GM23248 (cell line): ENCODE results near the gene CD151. TPM values are rescaled to one million over a fixed set of nuclear protein-coding genes. Genes with fewer than 3 reads are reported as not detected.
A peak's percentile ranks its signal among the peaks of the same experiment; 100 is the strongest.

Experiments used
- DNase-seq: peaks from one replicate; pipeline ENCODE4 v3.0.0-alpha.2; 2015
- H2AFZ ChIP-seq: fragments of 200-600 bp; sonication (generic); 2 replicates; pipeline ENCODE4 v1.6.1; 2016; ENCODE audit warnings: antibody characterized with exemption
- H3F3A ChIP-seq: fragments of 200-600 bp; sonication (generic); 2 replicates; pipeline ENCODE4 v1.6.1; 2016; ENCODE audit warnings: mild to moderate bottlenecking, antibody characterized with exemption, mixed run types; ENCODE audit not compliant: insufficient read depth
- H3K27ac ChIP-seq: fragments of 200-600 bp; sonication (generic); 2 replicates; pipeline ENCODE4 v1.5.1; 2016; ENCODE audit warnings: mild to moderate bottlenecking
- H3K27me3 ChIP-seq: fragments of 200-600 bp; sonication (generic); replicated peaks from 2 replicates; pipeline ENCODE4 v1.6.1; 2016; ENCODE audit warnings: mild to moderate bottlenecking; ENCODE audit not compliant: insufficient read depth
- H3K36me3 ChIP-seq: fragments of 200-600 bp; sonication (generic); 2 replicates; pipeline ENCODE4 v1.6.1; 2016; ENCODE audit warnings: low read depth, mild to moderate bottlenecking
- H3K4me1 ChIP-seq: fragments of 200-600 bp; sonication (generic); 2 replicates; pipeline ENCODE4 v1.6.1; 2016; ENCODE audit warnings: mild to moderate bottlenecking; ENCODE audit not compliant: insufficient read depth
- H3K4me2 ChIP-seq: fragments of 200-600 bp; sonication (generic); one replicate; pipeline ENCODE4 v1.6.1; 2016; ENCODE audit warnings: mild to moderate bottlenecking; ENCODE audit not compliant: unreplicated experiment
- H3K4me3 ChIP-seq: fragments of 200-600 bp; sonication (generic); 2 replicates; pipeline ENCODE4 v1.5.1; 2016; ENCODE audit warnings: mild to moderate bottlenecking
- H3K79me2 ChIP-seq: fragments of 200-600 bp; sonication (generic); 2 replicates; pipeline ENCODE4 v1.6.1; 2016; ENCODE audit warnings: mild to moderate bottlenecking; ENCODE audit not compliant: insufficient read depth
- H3K9ac ChIP-seq: fragments of 200-600 bp; sonication (generic); 2 replicates; pipeline ENCODE4 v1.6.1; 2016; ENCODE audit warnings: mild to moderate bottlenecking
- H3K9me2 ChIP-seq: fragments of 200-600 bp; sonication (generic); 2 replicates; pipeline ENCODE4 v1.6.1; 2016; ENCODE audit warnings: mixed run types, mild to moderate bottlenecking, moderate library complexity; ENCODE audit not compliant: insufficient read depth
- H3K9me3 ChIP-seq: fragments of 200-600 bp; sonication (generic); one replicate; pipeline ENCODE4 v1.6.1; 2017; ENCODE audit warnings: low read depth
- H4K20me1 ChIP-seq: fragments of 200-600 bp; sonication (generic); 2 replicates; pipeline ENCODE4 v1.6.0; 2016; ENCODE audit not compliant: insufficient read depth
- EZH2 ChIP-seq: fragments of 200-600 bp; sonication (generic); IDR thresholded peaks from 2 replicates; pipeline ENCODE4 v1.6.1; 2018; ENCODE audit warnings: antibody characterized with exemption, mild to moderate bottlenecking; ENCODE audit not compliant: insufficient read depth, poor library complexity, severe bottlenecking
- EZH2phosphoT487 ChIP-seq: fragments of 200-600 bp; sonication (generic); IDR thresholded peaks from 2 replicates; pipeline ENCODE4 v1.6.1; 2018; ENCODE audit warnings: antibody characterized with exemption, moderate library complexity, mild to moderate bottlenecking, low read depth; ENCODE audit not compliant: insufficient read depth
- WGBS, 2 experiments: methylation state at CpG; one replicate each; pipeline ENCODE4 v1.1.6; 2015 to 2017; ENCODE audit warnings: low lambda C conversion rate in 2 of 2, low coverage in 1 of 2; ENCODE audit errors: missing lambda C conversion rate in 2 of 2; 5-methylcytosine and 5-hydroxymethylcytosine counted together
- in situ Hi-C: fragments of 300-500 bp; cut with MboI; formaldehyde crosslinking; loops from 2 replicates; pipeline ENCODE4 v1.15.0; 2020
- polyA plus RNA-seq: library from polyadenylated mRNA; unstranded; fragments of >200 nt; fragmentation: Nextera tagmentation; extraction: Ambion mirVana; gene quantifications from 2 replicates; pipeline ENCODE4 v1.2.1, GENCODE V29; 2016
- total RNA-seq: library from RNA; depleted of rRNA; stranded (reverse); fragments of >200 nt; shearing (Covaris generic); gene quantifications from 2 replicates; pipeline ENCODE4 v1.2.3, GENCODE V29; 2014

Gene CD151
- total and polyA plus RNA-seq, 2 experiments from 2014 or later: 796 to 1,651 TPM

GRCh38 chr11:848380-848931, 15.7 kb downstream of the CD151 start:
- H4K20me1 ChIP-seq: no peaks in the 10 kb centered on the region
- 68 to 69% methylated on average over 12 of the region's 14 CpGs for whole genome bisulfite sequencing, 2 experiments
- H3K36me3 ChIP-seq: no peaks in the 10 kb centered on the region
- no peak overlapping the region for H3K9ac ChIP-seq
- H3K27ac ChIP-seq: no peak overlapping the region
- no peaks in the 10 kb centered on the region for H3K9me3 ChIP-seq
- H3K27me3 ChIP-seq: no peaks in the 10 kb centered on the region
- in situ Hi-C loops: no loop called here
- H3K79me2 ChIP-seq: peaks cover 39% of the 10 kb centered on the region
- TF ChIP-seq EZH2 (no peak), EZH2phosphoT487 (no peak)
- no peak overlapping the region for H3K4me2 ChIP-seq
- H3K4me1 ChIP-seq: peaks cover 19% of the 10 kb centered on the region
- H3K4me3 ChIP-seq: no peak overlapping the region
- H3K9me2 ChIP-seq: no peaks in the 10 kb centered on the region
- H2AFZ ChIP-seq: no peak overlapping the region
- H3F3A ChIP-seq: no peaks in the 10 kb centered on the region
- DNase-seq: peak; percentile 63

GRCh38 chr11:849104-849824, 16.5 kb downstream of the CD151 start:
- Histone ChIP-seq H3K27me3 (no peaks in the 10 kb centered on the region), H3K4me1 (peaks cover 19% of the 10 kb centered on the region), H2AFZ (no peak overlapping the region), H3K9me2 (no peaks in the 10 kb centered on the region), H3K27ac (no peak overlapping the region), H3K4me3 (no peak overlapping the region), H3K36me3 (no peaks in the 10 kb centered on the region), H3F3A (no peaks in the 10 kb centered on the region), H3K9me3 (no peaks in the 10 kb centered on the region), H3K79me2 (peaks cover 39% of the 10 kb centered on the region), H4K20me1 (no peaks in the 10 kb centered on the region), H3K9ac (no peak overlapping the region), H3K4me2 (peak overlapping the region; percentile 34)
- TF ChIP-seq EZH2: no peak
- TF ChIP-seq EZH2phosphoT487: no peak
- WGBS, 2 experiments: 33 to 41% methylated on average over 22 to 44 of the region's 71 CpGs
- in situ Hi-C loops: no loop called here
- no peak for DNase-seq

- no peaks in the 10 kb centered on the region for H3K9me2 ChIP-seq
- in situ Hi-C loops: no loop called here
- no peak overlapping the region for H3K4me3 ChIP-seq
- no peak for DNase-seq
- H3K27ac ChIP-seq: no peak overlapping the region
- no peaks in the 10 kb centered on the region for H3K27me3 ChIP-seq
- H4K20me1 ChIP-seq: no peaks in the 10 kb centered on the region
- H3K9me3 ChIP-seq: no peaks in the 10 kb centered on the region
- H3K4me2 ChIP-seq: no peak overlapping the region
- H3K36me3 ChIP-seq: no peaks in the 10 kb centered on the region
- WGBS, 2 experiments: 70 to 96% methylated on average over 10 to 80 of the region's 97 CpGs
- no peaks in the 10 kb centered on the region for H3F3A ChIP-seq
- peaks cover 37% of the 10 kb centered on the region for H3K79me2 ChIP-seq
- H2AFZ ChIP-seq: no peak overlapping the region
- TF ChIP-seq EZH2 (no peak), EZH2phosphoT487 (no peak)
- peaks cover 15% of the 10 kb centered on the region for H3K4me1 ChIP-seq
- no peak overlapping the region for H3K9ac ChIP-seq
Observed at GRCh38 chr11:849951-850774, 17.4 kb downstream of the CD151 start.

- H3K9me3 ChIP-seq: no peaks in the 10 kb centered on the region
- H3K27ac ChIP-seq: no peak overlapping the region
- peak; percentile 27 for DNase-seq
- 93 to 95% methylated on average over 24 to 28 of the region's 28 CpGs for WGBS, 2 experiments
- peaks cover 6% of the 10 kb centered on the region for H3K4me1 ChIP-seq
- H3K36me3 ChIP-seq: no peaks in the 10 kb centered on the region
- no peaks in the 10 kb centered on the region for H3K9me2 ChIP-seq
- H3K27me3 ChIP-seq: no peaks in the 10 kb centered on the region
- H3F3A ChIP-seq: no peaks in the 10 kb centered on the region
- H4K20me1 ChIP-seq: no peaks in the 10 kb centered on the region
- no peak overlapping the region for H3K9ac ChIP-seq
- H2AFZ ChIP-seq: no peak overlapping the region
- H3K4me3 ChIP-seq: no peak overlapping the region
- no peak overlapping the region for H3K4me2 ChIP-seq
- no peak for TF ChIP-seq EZH2phosphoT487
- no peak for TF ChIP-seq EZH2
- peaks cover 38% of the 10 kb centered on the region for H3K79me2 ChIP-seq
- in situ Hi-C loops: no loop called here
Observed at GRCh38 chr11:850775-851763, 18.3 kb downstream of the CD151 start.
